Measurements from ENCODE around the gene TCP11.

Gene TCP11

DNA sequence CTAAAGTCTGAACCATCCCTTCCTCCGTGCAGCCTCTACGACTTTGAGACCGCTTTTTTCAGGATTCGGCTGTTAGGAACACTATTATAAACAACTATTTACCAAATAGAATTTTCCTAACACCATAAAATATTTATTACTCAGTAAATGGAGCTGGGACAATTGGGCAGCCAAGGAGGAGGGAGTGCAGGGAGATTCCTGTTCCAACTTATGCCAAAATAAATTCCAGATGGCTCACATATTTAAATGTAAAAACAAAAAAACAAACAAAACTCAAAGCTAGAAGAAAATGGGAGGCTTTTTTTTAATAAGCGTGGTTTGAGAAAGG, 48.1 kb downstream of the TCP11 start:
- DNase-seq (ENCODE audit: low read depth in 2 of 2) = no peak

DNA sequence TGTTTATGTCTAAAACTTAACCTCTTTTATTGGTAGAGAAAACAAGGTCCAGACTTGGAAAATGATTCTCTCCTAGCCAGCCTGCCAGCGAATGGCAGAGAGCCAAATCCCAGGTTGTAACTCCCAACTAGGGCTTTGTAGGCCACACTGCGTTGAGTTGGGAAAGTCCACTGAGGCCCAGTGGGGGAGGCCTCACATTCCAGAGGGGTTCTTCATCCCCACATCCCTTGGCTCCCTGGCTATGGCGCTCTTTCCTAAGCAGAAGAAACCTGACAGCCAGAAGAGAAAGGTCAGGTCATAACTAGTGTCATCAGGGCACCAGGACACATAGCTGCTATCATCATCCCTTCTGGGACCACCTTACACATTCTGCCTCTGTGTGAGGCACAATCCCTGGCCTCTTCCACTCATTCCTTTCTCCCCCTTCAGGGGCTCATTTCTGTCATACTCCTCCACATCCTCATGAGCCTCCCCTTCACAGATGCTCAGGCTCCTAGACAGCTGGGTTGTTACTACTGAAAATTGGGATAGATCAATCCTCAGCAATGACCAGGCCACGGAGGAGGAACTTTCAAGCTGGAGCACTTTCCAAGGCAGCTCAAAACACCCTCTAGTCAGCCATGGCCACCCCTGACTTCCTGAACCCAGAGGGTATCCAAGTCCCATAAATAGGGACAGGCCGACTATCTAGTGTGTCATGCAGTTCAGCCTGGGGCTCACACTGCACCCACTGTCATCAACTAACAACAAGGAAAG, 48.6 kb downstream of the TCP11 start:
- DNase-seq (ENCODE audit: low read depth in 2 of 2) = no peak

GRCh38 chr6:35091346-35092083, 49.6 kb downstream of the TCP11 start:
- DNase-seq (ENCODE audit: low read depth in 2 of 2) = no peak

- DNase-seq (ENCODE audit: low read depth in 2 of 2) = no peak
These were observed 50.4 kb downstream of the TCP11 start for GRCh38 chr6:35090734-35091133.

- DNase-seq (ENCODE audit: low read depth in 2 of 2) = no peak
These were observed 51.1 kb downstream of the TCP11 start for GRCh38 chr6:35089935-35090505.

DNA sequence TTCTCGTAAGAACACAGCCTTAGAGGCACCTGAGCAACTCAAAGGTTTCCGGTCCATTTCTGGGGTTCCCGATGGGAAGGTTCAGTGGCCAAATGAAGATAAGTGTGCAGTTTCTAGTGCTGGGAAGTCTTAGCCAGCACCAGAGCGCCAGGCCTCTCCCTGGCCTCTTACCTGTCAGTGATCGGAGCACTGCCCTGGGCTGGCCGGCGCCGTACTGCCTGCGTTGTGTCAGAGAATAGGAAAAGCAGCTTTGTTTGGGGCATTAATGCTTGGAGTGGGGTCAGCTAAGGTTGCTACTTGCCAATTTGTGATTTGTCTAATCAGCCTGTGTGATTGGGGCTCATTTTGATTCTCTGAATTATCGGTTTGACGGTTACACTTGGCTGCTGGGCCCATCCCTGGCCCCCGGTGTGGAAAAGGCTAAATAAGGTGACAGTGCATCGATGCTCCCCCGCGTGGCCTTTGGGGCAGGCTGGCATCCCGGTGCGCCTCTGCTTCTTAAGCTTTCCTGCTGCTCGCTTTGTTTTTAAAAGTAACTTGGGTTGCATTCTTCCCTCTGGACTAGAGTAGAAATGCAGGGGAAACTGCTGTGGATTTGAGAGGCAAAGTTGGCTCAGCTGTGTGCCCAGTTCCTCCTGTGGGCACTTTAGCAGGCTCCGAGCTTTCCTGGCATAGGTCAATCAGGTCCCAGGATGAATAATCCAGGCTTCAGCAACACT, 51.8 kb downstream of the TCP11 start:
- DNase-seq (ENCODE audit: low read depth in 2 of 2) = no peak

DNA sequence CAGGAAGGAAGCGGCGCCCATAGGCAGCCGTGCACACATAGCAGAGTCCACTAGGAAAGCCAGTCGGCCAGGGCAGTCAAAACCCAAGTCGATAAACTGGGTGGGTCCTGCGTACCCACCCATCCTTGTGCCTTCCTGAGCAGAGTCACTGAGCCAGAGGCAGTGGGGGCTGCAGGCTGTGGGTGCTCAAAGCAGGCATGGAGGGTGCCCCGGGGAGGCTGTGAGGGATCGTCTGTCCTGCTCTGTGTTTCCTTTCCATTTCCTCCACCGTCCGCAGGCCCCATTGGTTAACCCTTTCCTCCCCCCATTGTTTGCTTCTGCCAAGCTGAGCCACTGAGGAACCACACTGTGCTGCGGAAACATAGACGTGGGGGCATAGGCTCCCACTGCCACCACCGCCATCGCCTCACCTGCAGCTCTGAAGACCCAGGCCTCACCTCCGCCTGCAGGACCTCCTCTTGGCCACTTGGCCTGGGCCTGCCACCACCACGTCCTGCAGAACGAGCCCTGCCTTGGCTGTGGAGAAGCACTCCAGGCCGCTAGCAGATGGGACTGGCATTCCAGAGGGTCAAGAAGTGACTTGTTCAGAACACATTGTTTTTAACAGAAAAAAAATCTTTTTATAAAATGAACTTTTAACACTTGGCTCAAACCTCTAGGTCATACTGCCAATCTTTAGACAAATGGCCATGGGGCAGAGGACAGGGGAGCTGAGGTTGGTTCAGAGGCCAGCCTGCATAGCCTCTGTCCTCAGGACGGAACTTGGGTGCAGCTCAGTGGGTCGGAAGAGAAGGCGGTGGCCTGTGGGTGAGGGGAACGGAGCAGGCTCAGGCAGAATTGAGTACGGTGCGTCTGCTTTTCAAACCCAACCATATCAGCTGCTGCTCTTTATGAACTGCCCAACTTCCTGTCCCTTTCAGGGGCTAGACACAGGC, 52.6 kb downstream of the TCP11 start:
- no peak for DNase-seq (ENCODE audit: low read depth in 2 of 2)

GRCh38 chr6:35087361-35088280, 53.5 kb downstream of the TCP11 start:
- no peak for DNase-seq (ENCODE audit: low read depth in 2 of 2)

DNA sequence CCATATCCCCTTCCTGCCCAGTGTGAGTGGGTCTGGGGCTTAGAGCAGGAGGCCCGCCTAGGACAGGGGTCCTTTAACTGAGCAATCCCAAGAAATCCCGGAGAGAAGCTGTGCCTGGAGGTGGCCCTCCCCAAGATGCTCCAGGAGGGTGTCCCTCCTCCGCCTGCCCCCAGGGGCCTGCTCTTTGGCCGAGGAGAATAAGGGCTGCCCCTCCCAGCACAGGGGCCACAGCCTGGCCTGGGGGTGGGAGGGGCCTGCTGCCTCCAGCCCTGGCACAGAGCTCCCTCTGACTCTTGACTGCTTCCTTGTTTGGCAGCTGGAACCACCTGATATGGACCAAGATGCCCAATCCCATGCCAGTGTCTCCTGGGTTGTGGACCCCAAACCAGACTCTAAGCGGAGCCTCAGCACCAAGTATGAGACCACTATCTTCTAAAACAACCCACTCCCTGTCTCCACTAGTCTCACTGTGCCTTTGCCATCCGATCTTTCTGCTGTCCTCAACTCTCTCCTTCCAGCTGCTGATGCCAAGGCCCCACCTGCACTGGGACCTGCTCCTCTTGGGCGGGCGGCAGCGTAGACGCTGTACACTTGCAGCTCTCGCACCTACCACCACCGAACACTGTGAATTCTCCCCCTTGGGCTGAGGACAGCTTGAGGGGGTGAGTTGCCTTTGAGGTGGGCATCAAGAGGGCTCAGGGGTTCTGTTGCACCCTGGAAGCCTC, 54.3 kb downstream of the TCP11 start:
- no peak for DNase-seq (ENCODE audit: low read depth in 2 of 2)

DNA sequence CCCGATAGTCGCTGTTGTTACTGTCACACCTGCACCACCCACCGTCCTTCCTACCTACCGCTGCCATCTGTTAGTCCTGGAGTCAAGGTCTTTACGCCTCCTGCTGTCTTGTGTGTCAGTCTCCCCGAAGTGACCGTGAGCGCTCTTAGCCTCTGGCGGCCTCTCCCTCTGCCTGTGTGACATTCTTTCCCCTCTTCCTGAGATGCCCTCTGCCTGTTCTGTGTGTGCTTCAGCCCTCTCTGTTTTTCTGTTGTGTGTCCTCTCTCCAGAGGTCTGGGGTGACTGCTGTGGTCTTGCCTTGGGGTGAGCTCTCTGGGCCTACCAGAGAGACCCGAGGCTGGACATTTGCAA, 54.9 kb downstream of the TCP11 start:
- no peak for DNase-seq (ENCODE audit: low read depth in 2 of 2)

- DNase-seq (ENCODE audit: low read depth in 2 of 2) = no peak
These were observed 55.5 kb downstream of the TCP11 start for GRCh38 chr6:35085359-35086281.

DNA sequence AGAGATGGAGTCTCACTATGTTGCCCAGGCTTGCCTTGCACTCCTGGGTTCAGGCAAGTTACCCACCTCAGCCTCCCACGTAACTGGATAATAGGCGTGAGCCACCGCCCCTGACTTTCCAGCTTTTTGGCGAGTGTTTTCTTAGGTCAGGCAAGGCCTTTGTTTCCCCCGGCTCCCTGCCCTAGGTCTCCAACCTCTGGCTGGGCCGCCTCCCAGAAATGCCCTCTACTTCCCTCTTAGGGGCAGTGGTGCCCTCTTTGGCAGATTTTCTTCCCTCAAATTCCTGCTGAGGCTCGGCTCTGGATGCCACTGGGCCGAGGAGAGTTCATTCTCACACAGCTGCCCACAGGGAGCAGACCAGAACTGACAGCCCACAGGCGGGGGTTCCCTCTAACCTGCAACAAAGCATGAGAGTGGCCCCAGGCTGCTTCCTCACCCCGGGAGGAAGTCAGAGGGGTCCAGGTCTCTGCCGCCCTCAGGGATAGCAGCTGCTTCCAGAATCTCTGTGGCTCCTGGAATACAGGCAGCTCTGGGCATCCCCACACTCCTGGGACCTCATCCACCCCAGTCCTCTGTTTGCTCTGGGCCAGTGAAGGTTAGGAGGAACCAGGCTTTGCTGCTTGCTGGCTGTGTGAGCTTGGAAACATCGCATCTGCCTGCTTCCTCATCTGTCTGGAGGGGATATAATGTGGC, 56.5 kb downstream of the TCP11 start:
- DNase-seq (ENCODE audit: low read depth in 2 of 2) = no peak

- DNase-seq (ENCODE audit: low read depth in 2 of 2) = no peak
These were observed 57.1 kb downstream of the TCP11 start for GRCh38 chr6:35084041-35084491.

- DNase-seq (ENCODE audit: low read depth in 2 of 2) = no peak
These were observed 57.6 kb downstream of the TCP11 start for GRCh38 chr6:35083507-35083906.

- DNase-seq (ENCODE audit: low read depth in 2 of 2) = no peak
These were observed 58.3 kb downstream of the TCP11 start for GRCh38 chr6:35082733-35083403.

- DNase-seq (ENCODE audit: low read depth in 2 of 2) = no peak
These were observed 59.0 kb downstream of the TCP11 start for GRCh38 chr6:35082046-35082732.

GRCh38 chr6:35081426-35081851, 59.7 kb downstream of the TCP11 start:
- DNase-seq (ENCODE audit: low read depth in 2 of 2) = no peak
